Right atrium auricular region (tissue), 2 donors: ENCODE results near the gene OAS3. TPM values are rescaled to one million over a fixed set of nuclear protein-coding genes. Genes with fewer than 3 reads are reported as not detected.
"Not testable (repeated sequence)": the region's sequence is repeated elsewhere in the genome, so short reads cannot be mapped to it uniquely, and the experiment has no call there.

Source experiments
- DNase-seq: peaks from one replicate; pipeline ENCODE4 v3.0.0-alpha.2; 2019; ENCODE audit warnings: low spot score
- H3K27ac ChIP-seq, 2 donors: fragments of 200-600 bp; sonication (generic); 1 replicate in 1 of 2; 2 replicates in 1 of 2; pipeline ENCODE4 v1.5.1; 2016 to 2019
- H3K27me3 ChIP-seq, 2 donors: fragments of 200-600 bp; sonication (generic); one replicate each; pipeline versions ENCODE4 v1.5.1 to v1.6.0; 2017 to 2019
- H3K36me3 ChIP-seq: fragments of 200-600 bp; sonication (generic); one replicate; pipeline ENCODE4 v1.5.1; 2016
- H3K4me1 ChIP-seq, 2 donors: fragments of 200-600 bp; sonication (generic); one replicate each; pipeline versions ENCODE4 v1.5.1 to v1.6.0; 2017 to 2019
- H3K4me3 ChIP-seq, 2 donors: fragments of 200-600 bp; sonication (generic); 1 replicate in 1 of 2; 2 replicates in 1 of 2; pipeline ENCODE4 v1.5.1; 2017 to 2019; ENCODE audit warnings: mild to moderate bottlenecking in 1 of 2, moderate library complexity in 1 of 2
- H3K9me3 ChIP-seq, 2 donors: fragments of 200-600 bp; sonication (generic); one replicate each; pipeline ENCODE4 v1.5.1; 2019
- CTCF ChIP-seq, 2 donors: fragments of 200-600 bp; sonication (generic); IDR thresholded peaks; one replicate each; pipeline ENCODE4 v1.5.1; 2019; ENCODE audit warnings: antibody characterized with exemption in 2 of 2
- total RNA-seq, 2 donors: library from RNA; depleted of rRNA; stranded (reverse); fragments of >200 nt; gene quantifications; one replicate each; pipeline ENCODE4 v1.1.0, GENCODE V29; 2016

OAS3 gene
- total RNA-seq, 2 donors from 2014 or later = 2.7 to 5.8 TPM

- Histone ChIP-seq H3K9me3 (peaks cover 0 to 8% of the 10 kb centered on the region in 2 donors), H3K4me3 (no peak overlapping the region), H3K4me1 (no peaks in the 10 kb centered on the region), H3K27me3 (no peaks in the 10 kb centered on the region), H3K36me3 (peaks cover 10% of the 10 kb centered on the region), H3K27ac (no peak overlapping the region)
- no peak for TF ChIP-seq CTCF (IDR thresholded peaks at IDR 0.05)
- no peak for DNase-seq
Measured at GRCh38 chr12:112988224-112988623, 50.0 kb downstream of the OAS3 start.

- DNase-seq, H3K36me3 ChIP-seq, H3K27ac ChIP-seq, H3K9me3 ChIP-seq, H3K4me3 ChIP-seq, H3K27me3 ChIP-seq, H3K4me1 ChIP-seq: not testable (repeated sequence)
Measured at GRCh38 chr12:112988823-112989385, 50.6 kb downstream of the OAS3 start.

GRCh38 chr12:112989806-112990205, 51.5 kb downstream of the OAS3 start:
- H3K27ac ChIP-seq = no peak overlapping the region
- H3K4me1 ChIP-seq = no peaks in the 10 kb centered on the region
- no peak overlapping the region for H3K4me3 ChIP-seq
- TF ChIP-seq CTCF (IDR thresholded peaks at IDR 0.05) = no peak
- no peak for DNase-seq
- peaks cover 10% of the 10 kb centered on the region for H3K36me3 ChIP-seq
- no peaks in the 10 kb centered on the region for H3K27me3 ChIP-seq
- peaks cover 0 to 4% of the 10 kb centered on the region in 2 donors for H3K9me3 ChIP-seq

- DNase-seq = peak; percentile 68
- peaks cover 9% of the 10 kb centered on the region for H3K36me3 ChIP-seq
- H3K27ac ChIP-seq = no peak overlapping the region
- H3K9me3 ChIP-seq = peaks cover 0 to 3% of the 10 kb centered on the region in 2 donors
- H3K4me3 ChIP-seq = no peak overlapping the region
- TF ChIP-seq CTCF (IDR thresholded peaks at IDR 0.05) = peak; percentile 81 to 83
- H3K4me1 ChIP-seq = no peaks in the 10 kb centered on the region
- no peaks in the 10 kb centered on the region for H3K27me3 ChIP-seq
Measured at GRCh38 chr12:112992541-112993398, 54.5 kb downstream of the OAS3 start.

GRCh38 chr12:112995008-112995407, 56.7 kb downstream of the OAS3 start:
- DNase-seq = no peak
- peaks cover 19% of the 10 kb centered on the region for H3K36me3 ChIP-seq
- H3K9me3 ChIP-seq = peaks cover 0 to 12% of the 10 kb centered on the region in 2 donors
- H3K4me1 ChIP-seq = no peaks in the 10 kb centered on the region
- H3K27me3 ChIP-seq = no peaks in the 10 kb centered on the region
- H3K4me3 ChIP-seq = no peak overlapping the region
- H3K27ac ChIP-seq = no peak overlapping the region
- TF ChIP-seq CTCF (IDR thresholded peaks at IDR 0.05) = no peak

- Histone ChIP-seq H3K36me3 (peaks cover 19% of the 10 kb centered on the region), H3K27me3 (no peaks in the 10 kb centered on the region), H3K27ac (no peak overlapping the region), H3K4me1 (no peaks in the 10 kb centered on the region), H3K4me3 (no peak overlapping the region), H3K9me3 (peaks cover 0 to 12% of the 10 kb centered on the region in 2 donors)
- no peak for DNase-seq
- TF ChIP-seq CTCF (IDR thresholded peaks at IDR 0.05) = no peak
Measured at GRCh38 chr12:112996501-112996900, 58.2 kb downstream of the OAS3 start.
